Stimulated activated naive CD8-positive, alpha-beta T cell treated with anti-CD3 and anti-CD28 coated beads, Interleukin-15, Interleukin-2, amounts not matched to agents 100 ng/mL and 50 ng/mL, for 24 hours (primary cell): ENCODE results near the gene THAP3.

ENCODE experiments used
- H3K27ac Mint-ChIP-seq: one replicate; pipeline ENCODE4 v1.8.0; 2021; ENCODE audit warnings: mild to moderate bottlenecking, mixed read lengths
- H3K27me3 Mint-ChIP-seq: one replicate; pipeline ENCODE4 v1.8.0; 2021; ENCODE audit warnings: mixed read lengths
- H3K36me3 Mint-ChIP-seq: one replicate; pipeline ENCODE4 v1.8.0; 2021; ENCODE audit warnings: low read depth, mixed read lengths
- H3K4me1 Mint-ChIP-seq: one replicate; pipeline ENCODE4 v1.8.0; 2021; ENCODE audit warnings: low read depth, mixed read lengths
- H3K4me3 Mint-ChIP-seq: one replicate; pipeline ENCODE4 v1.8.0; 2021; ENCODE audit warnings: mild to moderate bottlenecking, mixed read lengths
- H3K9me3 Mint-ChIP-seq: one replicate; pipeline ENCODE4 v1.8.0; 2021; ENCODE audit warnings: mixed read lengths

THAP3 gene

DNA sequence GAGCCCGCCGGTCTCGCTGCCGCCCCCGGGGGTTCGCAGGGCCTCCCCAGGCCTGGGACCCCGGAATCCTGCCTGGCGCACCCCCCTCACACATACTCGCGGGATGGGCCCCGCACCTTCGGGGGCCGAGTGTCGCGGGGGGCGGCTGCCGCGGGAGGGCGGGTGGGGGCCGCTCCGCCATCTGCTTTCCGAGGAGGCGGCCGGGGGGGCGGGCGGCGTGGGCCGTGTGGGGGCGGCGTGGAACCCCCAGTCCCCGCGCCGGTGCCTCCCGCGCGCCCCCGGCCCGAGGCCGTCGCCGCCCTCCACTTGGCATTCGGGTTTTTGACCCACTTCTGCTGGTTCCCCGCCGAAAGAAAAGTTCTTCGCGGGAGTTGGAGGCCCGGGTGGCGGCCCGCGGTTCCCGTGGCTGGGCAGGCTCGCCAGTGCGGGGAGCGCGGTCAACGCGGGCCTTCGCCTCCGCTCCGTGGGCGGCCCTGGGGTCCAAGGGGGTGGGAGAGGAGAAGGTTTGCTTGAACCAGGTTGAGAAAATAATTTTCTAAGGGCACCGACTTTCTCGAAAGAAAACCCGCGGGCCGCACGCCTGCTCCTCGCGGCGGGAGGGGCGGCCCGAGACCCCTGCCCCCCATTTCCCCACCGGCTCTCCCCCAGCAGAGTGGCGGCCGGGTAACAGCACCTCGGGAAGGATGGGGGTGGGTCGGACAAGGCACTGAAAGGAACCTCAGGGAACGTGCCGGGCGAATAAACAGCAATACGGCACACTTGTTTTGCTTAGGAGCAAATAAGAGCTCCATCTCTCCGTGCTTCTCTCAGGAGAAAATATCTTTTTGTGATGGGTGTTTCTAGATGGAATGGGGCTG, 9.5 kb upstream of the THAP3 start:
- Mint-ChIP-seq H3K27me3 (no peaks in the 10 kb centered on the region), H3K9me3 (no peaks in the 10 kb centered on the region), H3K27ac (peak overlapping the region; percentile 38), H3K4me1 (peaks cover 18% of the 10 kb centered on the region), H3K4me3 (peak overlapping the region; percentile 74), H3K36me3 (peaks cover 17% of the 10 kb centered on the region)

GRCh38 chr1:6619045-6619444, 5.6 kb upstream of the THAP3 start:
- Mint-ChIP-seq H3K27ac (no peak overlapping the region), H3K9me3 (no peaks in the 10 kb centered on the region), H3K4me3 (no peak overlapping the region), H3K36me3 (peaks cover 39% of the 10 kb centered on the region), H3K4me1 (peaks cover 13% of the 10 kb centered on the region), H3K27me3 (no peaks in the 10 kb centered on the region)

DNA sequence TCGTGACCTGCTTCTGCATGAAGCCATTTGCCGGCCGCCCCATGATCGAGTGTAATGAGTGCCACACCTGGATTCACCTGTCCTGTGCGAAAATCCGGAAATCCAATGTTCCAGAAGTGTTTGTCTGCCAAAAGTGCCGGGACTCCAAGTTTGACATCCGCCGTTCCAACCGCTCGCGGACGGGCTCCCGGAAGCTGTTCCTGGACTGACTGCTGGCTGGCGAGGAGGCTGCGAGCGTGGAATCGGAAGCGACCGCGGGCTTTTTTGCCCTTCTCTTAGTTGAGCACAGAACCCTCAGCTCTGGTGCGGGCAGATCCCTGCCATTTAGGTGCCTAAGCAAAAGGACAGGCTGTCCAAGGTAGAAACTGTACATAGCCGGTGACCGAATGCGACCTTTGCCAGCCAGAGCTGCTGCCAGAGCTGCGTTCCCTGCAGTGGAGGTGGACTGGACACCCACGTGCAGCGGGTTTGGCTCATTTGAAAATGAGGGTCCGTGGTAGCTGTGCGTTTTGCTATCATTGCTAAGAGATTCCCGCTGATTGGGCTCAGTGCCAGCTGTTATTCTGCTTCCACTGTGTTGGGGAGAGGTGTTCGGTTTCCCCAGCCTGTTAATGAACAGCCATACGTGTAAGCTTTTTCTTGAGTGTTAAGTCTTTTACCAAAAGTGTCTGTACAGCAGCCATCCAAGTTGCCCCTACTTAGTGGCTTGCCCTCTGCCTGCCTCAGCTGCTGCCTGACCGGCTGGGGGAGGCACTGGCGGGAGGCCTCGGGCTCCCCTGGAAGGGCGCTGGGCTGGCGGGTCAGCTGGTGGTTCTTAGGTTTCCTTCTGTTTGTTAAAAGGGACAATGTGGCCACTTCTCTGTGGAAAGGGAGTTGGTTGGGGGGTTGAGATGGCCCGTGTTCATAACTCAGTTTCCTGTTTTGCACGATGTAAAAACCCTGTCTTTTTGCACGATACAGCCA, 3.0 kb upstream of the THAP3 start:
- no peak overlapping the region for H3K27ac Mint-ChIP-seq
- H3K36me3 Mint-ChIP-seq = peaks cover 37% of the 10 kb centered on the region
- no peak overlapping the region for H3K4me3 Mint-ChIP-seq
- H3K4me1 Mint-ChIP-seq = peaks cover 24% of the 10 kb centered on the region
- no peaks in the 10 kb centered on the region for H3K9me3 Mint-ChIP-seq
- no peaks in the 10 kb centered on the region for H3K27me3 Mint-ChIP-seq

GRCh38 chr1:6622396-6623152, 2.1 kb upstream of the THAP3 start:
- no peak overlapping the region for H3K27ac Mint-ChIP-seq
- peaks cover 38% of the 10 kb centered on the region for H3K36me3 Mint-ChIP-seq
- no peak overlapping the region for H3K4me3 Mint-ChIP-seq

GRCh38 chr1:6623269-6623965, 1.3 kb upstream of the THAP3 start:
- no peaks in the 10 kb centered on the region for H3K9me3 Mint-ChIP-seq
- peaks cover 37% of the 10 kb centered on the region for H3K4me1 Mint-ChIP-seq
- H3K27me3 Mint-ChIP-seq = no peaks in the 10 kb centered on the region
- peaks cover 42% of the 10 kb centered on the region for H3K36me3 Mint-ChIP-seq
- no peak overlapping the region for H3K27ac Mint-ChIP-seq
- H3K4me3 Mint-ChIP-seq = no peak overlapping the region

More at GRCh38 chr1:6622396-6623152, 2.1 kb upstream of the THAP3 start:
- Mint-ChIP-seq H3K27me3 (no peaks in the 10 kb centered on the region), H3K4me1 (peaks cover 33% of the 10 kb centered on the region), H3K9me3 (no peaks in the 10 kb centered on the region)

- H3K9me3 Mint-ChIP-seq = no peaks in the 10 kb centered on the region
- H3K4me1 Mint-ChIP-seq = peaks cover 37% of the 10 kb centered on the region
- peak overlapping the region; percentile 90 for H3K27ac Mint-ChIP-seq
- H3K27me3 Mint-ChIP-seq = no peaks in the 10 kb centered on the region
- H3K36me3 Mint-ChIP-seq = peaks cover 34% of the 10 kb centered on the region
- H3K4me3 Mint-ChIP-seq = peak overlapping the region; percentile 94
Measured at GRCh38 chr1:6625584-6626149, 999 bp downstream of the THAP3 start.

GRCh38 chr1:6627031-6627430, 2.4 kb downstream of the THAP3 start:
- no peaks in the 10 kb centered on the region for H3K27me3 Mint-ChIP-seq
- H3K9me3 Mint-ChIP-seq = no peaks in the 10 kb centered on the region
- H3K27ac Mint-ChIP-seq = no peak overlapping the region
- peak overlapping the region; percentile 94 for H3K4me3 Mint-ChIP-seq
- peaks cover 34% of the 10 kb centered on the region for H3K36me3 Mint-ChIP-seq
- H3K4me1 Mint-ChIP-seq = peaks cover 37% of the 10 kb centered on the region

DNA sequence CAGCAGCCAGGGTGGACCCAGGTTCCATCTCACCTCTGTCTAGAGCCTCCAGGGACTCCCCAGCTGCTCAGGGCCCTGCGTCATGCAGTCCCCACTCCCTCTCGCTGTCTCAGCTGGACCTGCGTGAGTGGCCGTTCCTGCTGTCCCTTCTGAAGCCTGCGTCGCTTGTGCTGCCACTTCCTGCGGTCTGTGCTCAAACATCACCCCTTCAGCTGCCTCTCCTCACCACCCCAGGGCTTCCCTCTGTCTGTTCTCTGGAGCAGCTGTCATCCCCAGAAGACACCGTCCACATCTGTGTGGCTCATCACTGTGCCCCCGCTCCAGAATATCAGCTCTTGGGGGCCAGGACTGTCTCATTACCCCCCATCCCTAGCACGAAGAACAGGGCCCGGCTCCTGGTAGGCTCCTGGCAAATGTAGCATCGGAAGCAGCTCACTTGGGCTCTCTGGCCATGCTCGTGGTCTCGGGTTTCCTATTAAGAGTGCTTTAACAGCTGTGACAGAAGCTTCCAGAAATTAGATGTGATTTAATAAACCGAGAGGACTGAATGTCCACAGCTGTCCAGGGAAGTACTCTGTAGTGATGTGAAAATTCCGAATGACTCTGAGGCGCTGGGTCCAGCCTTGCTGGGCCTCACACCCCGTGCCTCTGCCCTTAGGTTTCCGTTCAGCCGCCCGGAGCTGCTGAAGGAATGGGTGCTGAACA, 3.3 kb downstream of the THAP3 start:
- no peaks in the 10 kb centered on the region for H3K9me3 Mint-ChIP-seq
- no peak overlapping the region for H3K27ac Mint-ChIP-seq
- H3K4me3 Mint-ChIP-seq = peak overlapping the region; percentile 6
- peaks cover 26% of the 10 kb centered on the region for H3K36me3 Mint-ChIP-seq
- H3K4me1 Mint-ChIP-seq = peaks cover 37% of the 10 kb centered on the region
- no peaks in the 10 kb centered on the region for H3K27me3 Mint-ChIP-seq

GRCh38 chr1:6628971-6629479, 4.4 kb downstream of the THAP3 start:
- H3K27ac Mint-ChIP-seq = no peak overlapping the region
- peaks cover 23% of the 10 kb centered on the region for H3K36me3 Mint-ChIP-seq
- H3K4me3 Mint-ChIP-seq = no peak overlapping the region
- H3K27me3 Mint-ChIP-seq = no peaks in the 10 kb centered on the region
- H3K9me3 Mint-ChIP-seq = no peaks in the 10 kb centered on the region
- H3K4me1 Mint-ChIP-seq = peaks cover 32% of the 10 kb centered on the region

- Mint-ChIP-seq H3K36me3 (peaks cover 26% of the 10 kb centered on the region), H3K27me3 (no peaks in the 10 kb centered on the region), H3K9me3 (no peaks in the 10 kb centered on the region), H3K4me1 (peaks cover 25% of the 10 kb centered on the region), H3K4me3 (no peak overlapping the region), H3K27ac (no peak overlapping the region)
Measured at GRCh38 chr1:6630027-6630426, 5.4 kb downstream of the THAP3 start.

GRCh38 chr1:6631058-6631457, 6.4 kb downstream of the THAP3 start:
- Mint-ChIP-seq H3K4me3 (no peak overlapping the region), H3K9me3 (no peaks in the 10 kb centered on the region), H3K36me3 (peaks cover 26% of the 10 kb centered on the region), H3K4me1 (peaks cover 20% of the 10 kb centered on the region), H3K27ac (no peak overlapping the region), H3K27me3 (no peaks in the 10 kb centered on the region)

DNA sequence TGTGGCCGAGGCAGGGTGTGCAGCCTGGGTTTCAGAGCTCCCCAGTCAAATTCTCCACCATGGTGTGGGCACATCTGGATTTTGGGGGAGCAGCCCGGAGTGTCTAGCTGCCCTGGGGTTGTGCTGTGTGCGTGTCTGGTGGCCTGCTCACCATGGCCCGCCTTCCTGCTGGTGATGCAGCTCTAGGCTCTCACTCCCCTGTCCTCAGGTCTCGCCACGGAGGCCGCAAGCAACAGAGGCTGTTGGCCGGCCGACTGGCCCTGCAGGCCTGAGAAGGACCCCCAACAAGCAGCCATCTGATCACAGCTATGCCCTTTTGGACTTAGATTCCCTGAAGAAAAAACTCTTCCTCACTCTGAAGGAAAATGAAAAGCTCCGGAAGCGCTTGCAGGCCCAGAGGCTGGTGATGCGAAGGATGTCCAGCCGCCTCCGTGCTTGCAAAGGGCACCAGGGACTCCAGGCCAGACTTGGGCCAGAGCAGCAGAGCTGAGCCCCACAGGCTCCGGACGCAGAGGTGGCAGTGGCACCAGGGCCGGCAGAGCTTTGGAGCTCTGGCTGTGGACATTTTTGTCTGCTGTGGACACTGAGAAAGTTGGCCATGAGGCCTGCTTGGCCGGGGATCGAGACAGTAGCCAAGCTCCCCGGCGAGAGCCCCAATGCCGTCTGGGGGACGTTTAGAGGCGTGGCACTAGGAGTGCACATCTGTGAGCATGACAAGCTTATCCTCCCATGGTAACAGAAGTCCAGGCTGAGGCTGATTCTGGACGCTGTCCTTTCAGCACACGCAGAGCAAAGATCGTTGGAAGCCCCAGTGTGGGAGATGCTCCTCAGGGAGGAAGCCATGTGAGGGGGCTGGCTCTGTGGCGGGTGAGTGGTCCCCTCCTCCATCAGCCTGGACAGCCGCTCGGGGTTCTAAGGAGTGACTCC, 8.2 kb downstream of the THAP3 start:
- Mint-ChIP-seq H3K27me3 (no peaks in the 10 kb centered on the region), H3K9me3 (no peaks in the 10 kb centered on the region), H3K36me3 (peaks cover 27% of the 10 kb centered on the region), H3K4me1 (peaks cover 2% of the 10 kb centered on the region), H3K4me3 (no peak overlapping the region), H3K27ac (no peak overlapping the region)
